H1 (cell line): ENCODE data around the gene IRF2BP2. TPM values are rescaled to one million over a fixed set of nuclear protein-coding genes. Genes with fewer than 3 reads are reported as not detected.

Source experiments
- CTCF ChIA-PET: fragments of 300-600 bp; sonication (Branson Sonifier 250); formaldehyde crosslinking; loops from one replicate; lab custom pipeline; 2021; ENCODE audit not compliant: partially characterized antibody; lab: Charles Lee
- POLR2A ChIA-PET: fragments of 300-600 bp; sonication (Branson Sonifier 250); formaldehyde crosslinking; loops from one replicate; lab custom pipeline; 2021; ENCODE audit warnings: inconsistent platforms; ENCODE audit not compliant: partially characterized antibody; lab: Charles Lee
- DNase-seq, 2 experiments: peaks; one replicate each; pipeline versions ENCODE4 v3.0.0 to v3.0.0-alpha.2; 2010 to 2022; ENCODE audit warnings: low spot score in 2 of 2, low read depth in 1 of 2, mixed read lengths in 1 of 2
- FAIRE-seq: peaks from 2 replicates; lab custom pipeline; 2011; peaks lifted over from hg19 to GRCh38; lab: Jason Lieb, UNC
- H2AFZ ChIP-seq: 2 replicates; pipeline ENCODE4 v1.8.1; 2012; ENCODE audit warnings: low read length, inconsistent platforms
- H2AK5ac ChIP-seq: 2 replicates; pipeline ENCODE4 v1.6.1; 2013; ENCODE audit warnings: low read depth, low read length
- H2BK120ac ChIP-seq: replicated peaks from 2 replicates; pipeline ENCODE3; 2013; ENCODE audit warnings: low read depth, low read length, inconsistent platforms
- H2BK12ac ChIP-seq: 2 replicates; pipeline ENCODE4 v1.6.1; 2013; ENCODE audit warnings: low read depth, low read length
- H2BK15ac ChIP-seq: 2 replicates; pipeline ENCODE4 v1.6.1; 2013; ENCODE audit warnings: low read length
- H2BK20ac ChIP-seq: 2 replicates; pipeline ENCODE4 v1.6.1; 2013; ENCODE audit warnings: low read length
- H2BK5ac ChIP-seq: 2 replicates; pipeline ENCODE4 v1.6.1; 2013; ENCODE audit warnings: low read depth, low read length
- H3K14ac ChIP-seq: 2 replicates; pipeline ENCODE4 v1.6.1; 2013; ENCODE audit warnings: inconsistent platforms; ENCODE audit not compliant: insufficient read length
- H3K18ac ChIP-seq: 2 replicates; pipeline ENCODE4 v1.6.1; 2013; ENCODE audit warnings: low read length; ENCODE audit errors: extremely low read depth
- H3K23ac ChIP-seq: 2 replicates; pipeline ENCODE4 v1.6.1; 2013; ENCODE audit warnings: inconsistent platforms; ENCODE audit not compliant: insufficient read length
- H3K23me2 ChIP-seq: 2 replicates; pipeline ENCODE4 v1.6.1; 2013; ENCODE audit warnings: low read depth, low read length
- H3K27ac ChIP-seq: 2 replicates; pipeline ENCODE4 v1.6.1; 2011; ENCODE audit warnings: low read depth, low read length, inconsistent platforms
- H3K27me3 ChIP-seq, 4 experiments: replicated peaks in 1 of 4; 1 replicate in 1 of 4; 2 replicates in 3 of 4; pipeline versions ENCODE4 v1.6.1 to v1.8.1; 2011 to 2013; ENCODE audit warnings: low read length in 3 of 4, mild to moderate bottlenecking in 3 of 4, inconsistent platforms in 2 of 4, mixed read lengths in 2 of 4, moderate library complexity in 1 of 4; ENCODE audit not compliant: control insufficient read depth in 3 of 4, insufficient read depth in 3 of 4; ENCODE audit errors: extremely low read depth in 1 of 4
- H3K36me3 ChIP-seq, 4 experiments: 2 replicates each; pipeline versions ENCODE4 v1.6.1 to v1.8.1; 2011 to 2013; ENCODE audit warnings: mild to moderate bottlenecking in 4 of 4, low read length in 3 of 4, moderate library complexity in 2 of 4, control low read depth in 1 of 4, inconsistent platforms in 1 of 4; ENCODE audit not compliant: insufficient read depth in 4 of 4, control insufficient read depth in 2 of 4
- H3K4ac ChIP-seq: replicated peaks from 2 replicates; pipeline ENCODE3; 2013; ENCODE audit warnings: low read length, low read depth, mixed read lengths, inconsistent platforms; ENCODE audit not compliant: insufficient read length
- H3K4me1 ChIP-seq, 4 experiments: replicated peaks in 1 of 4; 1 replicate in 1 of 4; 2 replicates in 3 of 4; pipeline versions ENCODE4 v1.6.1 to v1.8.1; 2011 to 2013; ENCODE audit warnings: low read length in 3 of 4, inconsistent platforms in 2 of 4, mixed read lengths in 1 of 4; ENCODE audit not compliant: insufficient read depth in 4 of 4, control insufficient read depth in 3 of 4
- H3K4me2 ChIP-seq, 2 experiments: 2 replicates each; pipeline versions ENCODE4 v1.6.1 to v1.8.1; 2011 to 2013; ENCODE audit warnings: low read depth in 2 of 2, low read length in 2 of 2, control low read depth in 1 of 2, inconsistent platforms in 1 of 2, mild to moderate bottlenecking in 1 of 2; ENCODE audit not compliant: insufficient read depth in 1 of 2
- H3K4me3 ChIP-seq, 4 experiments: fragments of 200-600, 300-600 bp in 1 of 4; sonication (generic), shearing (Covaris generic), sonication (Bioruptor Twin) in 1 of 4; 2 replicates each; pipeline versions ENCODE4 v1.5.1 to v1.8.1; 2011 to 2016; ENCODE audit warnings: low read length in 4 of 4, low read depth in 3 of 4, control low read depth in 2 of 4, inconsistent platforms in 2 of 4, mild to moderate bottlenecking in 2 of 4, mixed read lengths in 1 of 4, moderate library complexity in 1 of 4; ENCODE audit not compliant: insufficient read depth in 2 of 4; ENCODE audit errors: extremely low read depth in 1 of 4
- H3K56ac ChIP-seq: replicated peaks from 2 replicates; pipeline ENCODE3; 2013; ENCODE audit warnings: low read depth, mild to moderate bottlenecking, mixed read lengths, low read length, inconsistent platforms; ENCODE audit not compliant: insufficient read length
- H3K79me1 ChIP-seq: 2 replicates; pipeline ENCODE4 v1.6.1; 2013; ENCODE audit warnings: low read depth, low read length, control low read depth
- H3K79me2 ChIP-seq, 2 experiments: 2 replicates each; pipeline versions ENCODE4 v1.6.1 to v1.8.1; 2012 to 2013; ENCODE audit warnings: low read length in 2 of 2, mild to moderate bottlenecking in 2 of 2, inconsistent platforms in 1 of 2; ENCODE audit not compliant: insufficient read depth in 2 of 2, control insufficient read depth in 1 of 2
- H3K9ac ChIP-seq, 4 experiments: replicated peaks in 1 of 4; 1 replicate in 1 of 4; 2 replicates in 3 of 4; pipeline versions ENCODE4 v1.6.1 to v1.8.1; 2011 to 2013; ENCODE audit warnings: low read depth in 3 of 4, low read length in 3 of 4, control low read depth in 2 of 4, mild to moderate bottlenecking in 2 of 4, moderate library complexity in 2 of 4, inconsistent platforms in 1 of 4; ENCODE audit errors: extremely low read depth in 1 of 4
- H3K9me3 ChIP-seq, 2 experiments: 2 replicates each; pipeline versions ENCODE4 v1.6.1 to v1.8.1; 2012 to 2013; ENCODE audit warnings: mild to moderate bottlenecking in 2 of 2, moderate library complexity in 2 of 2, control low read depth in 1 of 2, inconsistent platforms in 1 of 2, low read depth in 1 of 2, low read length in 1 of 2, mixed read lengths in 1 of 2; ENCODE audit not compliant: insufficient read depth in 2 of 2
- H4K20me1 ChIP-seq, 2 experiments: replicated peaks in 1 of 2; 2 replicates each; pipeline versions ENCODE3 to v1.8.1; 2011 to 2013; ENCODE audit warnings: inconsistent platforms in 2 of 2, low read length in 2 of 2, mild to moderate bottlenecking in 1 of 2; ENCODE audit not compliant: insufficient read depth in 2 of 2, control insufficient read depth in 1 of 2
- H4K5ac ChIP-seq: 2 replicates; pipeline ENCODE4 v1.6.1; 2013; ENCODE audit warnings: low read length, low read depth, mixed read lengths, inconsistent platforms; ENCODE audit not compliant: insufficient read length
- H4K8ac ChIP-seq: 2 replicates; pipeline ENCODE4 v1.8.0; 2013; ENCODE audit warnings: mild to moderate bottlenecking, moderate library complexity, low read length, inconsistent platforms; ENCODE audit not compliant: insufficient read depth; ENCODE audit errors: extremely low read depth
- H4K91ac ChIP-seq: replicated peaks from 2 replicates; pipeline ENCODE3; 2013; ENCODE audit warnings: low read length, mixed read lengths, inconsistent platforms; ENCODE audit not compliant: insufficient read length
- ATF2 ChIP-seq: IDR thresholded peaks from 2 replicates; pipeline ENCODE4 v1.6.1; 2012; ENCODE audit warnings: low read length, inconsistent platforms
- ATF3 ChIP-seq: IDR thresholded peaks from 2 replicates; pipeline ENCODE4 v1.6.1; 2011; ENCODE audit warnings: low read depth, mild to moderate bottlenecking, low read length; ENCODE audit not compliant: insufficient read depth
- BACH1 ChIP-seq: IDR thresholded peaks from 2 replicates; pipeline ENCODE4 v1.6.1; 2012; ENCODE audit warnings: low read length, improper control_type of control experiment
- GTF2F1 ChIP-seq: IDR thresholded peaks from 2 replicates; pipeline ENCODE4 v1.6.1; 2012; ENCODE audit warnings: low read depth, low read length, improper control_type of control experiment, borderline replicate concordance
- RBBP5 ChIP-seq: IDR thresholded peaks from 2 replicates; pipeline ENCODE4 v1.7.1; 2012; ENCODE audit warnings: low read depth, mild to moderate bottlenecking, inconsistent platforms, low read length, moderate library complexity, borderline replicate concordance
- RNF2 ChIP-seq: fragments of 200-900, 300-1000 bp; sonication (generic); IDR thresholded peaks from 2 replicates; pipeline ENCODE4 v1.7.1; 2016; ENCODE audit warnings: borderline replicate concordance, low read depth, mild to moderate bottlenecking, antibody characterized with exemption, low read length; ENCODE audit not compliant: poor library complexity, severe bottlenecking; ENCODE audit errors: missing control alignments
- TAF7 ChIP-seq: optimal IDR thresholded peaks from 2 replicates; pipeline ENCODE3; 2011; ENCODE audit warnings: low read depth, mild to moderate bottlenecking, inconsistent platforms, low read length, moderate library complexity, borderline replicate concordance
- TEAD4 ChIP-seq: IDR thresholded peaks from 2 replicates; pipeline ENCODE4 v1.6.1; 2012; ENCODE audit warnings: low read depth, low read length, inconsistent platforms, mixed read lengths
- WGBS, 2 experiments: shearing (Covaris generic) in 1 of 2; methylation state at CpG; one replicate each; pipeline versions ENCODE4 v1.1.6 to v1.1.7; 2013 to 2015; ENCODE audit warnings: low lambda C conversion rate in 2 of 2, mixed read lengths in 2 of 2, inconsistent platforms in 1 of 2, low coverage in 1 of 2, missing lambda C conversion rate in 1 of 2; ENCODE audit not compliant: insufficient replicate concordance in 2 of 2, insufficient coverage in 1 of 2, insufficient read length in 1 of 2; ENCODE audit errors: extremely low coverage in 1 of 2, missing lambda C conversion rate in 1 of 2; 5-methylcytosine and 5-hydroxymethylcytosine counted together
- polyA plus RNA-seq, 7 experiments: library from polyadenylated mRNA; depleted of rRNA in 3 of 7; stranded (reverse) in 5 of 7; unstranded in 2 of 7; fragments of >200 nt in 5 of 7; fragments of 200-250 nt in 2 of 7; gene quantifications; 1 replicate in 5 of 7; 2 replicates in 1 of 7; 4 replicates in 1 of 7; pipeline versions ENCODE4 v1.2.1 to v1.2.3, GENCODE V29; 2011 to 2013; ENCODE audit warnings: missing spikeins in 2 of 7, mixed read lengths in 2 of 7
- total RNA-seq: library from RNA; stranded (reverse); fragmentation: NEBNext Ultra II Directional; extraction: Animal tissue kit (Norgen Biotek cat#: 25700); gene quantifications from 2 replicates; pipeline ENCODE4 v1.2.1, GENCODE V29; 2021

The IRF2BP2 gene
- total and polyA plus RNA-seq, 2 of the 8 experiments (the other 6 are each of a cell fraction or from before 2014, with no cell fraction given): 24.9 to 67.5 TPM

- no peaks in the 10 kb centered on the region for H3K36me3 ChIP-seq
- H3K4me1 ChIP-seq: peaks cover 0 to 3% (median 0%) of the 10 kb centered on the region in 4 experiments; a peak in 1 of 7 replicates
- H3K27ac ChIP-seq: no peak overlapping the region
- H2AFZ ChIP-seq: no peak overlapping the region
- no peak overlapping the region for H3K4ac ChIP-seq
- WGBS, 2 experiments: 100% methylated on average over 2 of the region's 2 CpGs; no CpG with 5 or more reads in 1 of the 2 experiments
- no peak overlapping the region for H4K91ac ChIP-seq
- H3K18ac ChIP-seq: no peak overlapping the region
- no peaks in the 10 kb centered on the region for H3K27me3 ChIP-seq
- H2BK120ac ChIP-seq: no peak overlapping the region
- no peak overlapping the region for H2BK15ac ChIP-seq
- H2BK20ac ChIP-seq: no peak overlapping the region
- POLR2A ChIA-PET: no interaction called here
- no peak overlapping the region for H3K4me2 ChIP-seq
- H2BK5ac ChIP-seq: no peak overlapping the region
- H3K9ac ChIP-seq: no peak overlapping the region
- no peaks in the 10 kb centered on the region for H3K23me2 ChIP-seq
- H4K5ac ChIP-seq: no peak overlapping the region
- CTCF ChIA-PET: interaction anchor here (1.0 to 1.2 kb wide), 2 partner anchors 77 to 436 kb away, joined by 3 read pairs; no protein-coding TSS in a partner anchor
- no peak overlapping the region for H3K14ac ChIP-seq
- H3K23ac ChIP-seq: no peak overlapping the region
- peaks cover 5% of the 10 kb centered on the region in 2 experiments; a peak in 1 of 4 replicates for H3K9me3 ChIP-seq
- H3K79me1 ChIP-seq: no peaks in the 10 kb centered on the region; the same call in 1 of the 2 replicates
- no peak overlapping the region for H2AK5ac ChIP-seq
- DNase-seq (no peak), FAIRE-seq (no peak)
- no peaks in the 10 kb centered on the region for H3K79me2 ChIP-seq
- no peaks in the 10 kb centered on the region for H4K20me1 ChIP-seq
- H2BK12ac ChIP-seq: no peak overlapping the region
- H4K8ac ChIP-seq: no peak overlapping the region
- no peak overlapping the region for H3K56ac ChIP-seq
- no peak overlapping the region for H3K4me3 ChIP-seq
- TF ChIP-seq TAF7: no peak
- TF ChIP-seq ATF3: no peak
- TF ChIP-seq GTF2F1: no peak
- no peak for TF ChIP-seq TEAD4
- no peak for TF ChIP-seq BACH1
- TF ChIP-seq RBBP5: no peak
- TF ChIP-seq ATF2: no peak
- no peak for TF ChIP-seq RNF2
Observed at GRCh38 chr1:234647758-234648157, 37.8 kb upstream of the IRF2BP2 start.
